HepG2 (cell line): ENCODE data around the gene TXNIP. TPM values are rescaled to one million over a fixed set of nuclear protein-coding genes. Genes with fewer than 3 reads are reported as not detected.

Experiments
- ATAC-seq: fragments of 200-7000 bp; cut with Tn5 transposase; 3 replicates; pipeline ENCODE4 v1.9.1; 2020; ENCODE audit warnings: mild to moderate bottlenecking, moderate library complexity
- BruUV-seq: library from RNA; stranded (reverse); fragments of 400-500 nt; replicated peaks from 2 replicates; lab custom pipeline; 2021; lab: Mats Ljungman, UMichigan
- CTCF ChIA-PET: fragments of 300-600 bp; formaldehyde crosslinking; extraction: SDS; loops from one replicate; lab custom pipeline; 2021; ENCODE audit warnings: low total read pairs, inconsistent platforms, low intra/inter-chr PET ratio; lab: Yijun Ruan, JAX
- POLR2A ChIA-PET: fragments of 350-600 bp; sonication (Branson Sonifier 250); formaldehyde crosslinking; loops from one replicate; lab custom pipeline; 2020; ENCODE audit warnings: antibody characterized with exemption, inconsistent platforms; lab: Yijun Ruan, JAX
- DNase-seq: peaks from one replicate; pipeline ENCODE4 v3.0.0-alpha.2; 2015; ENCODE audit warnings: low spot score
- FAIRE-seq: peaks from 3 replicates; lab custom pipeline; 2011; peaks lifted over from hg19 to GRCh38; lab: Jason Lieb, UNC
- H2AFZ ChIP-seq: one replicate; pipeline ENCODE4 v1.6.1; 2011; ENCODE audit warnings: low read length, inconsistent platforms
- H3K27ac ChIP-seq: fragments of 300-600 bp; 3 replicates; pipeline ENCODE4 v1.8.0; 2011; ENCODE audit warnings: mixed run types, mild to moderate bottlenecking, mixed read lengths, low read length, inconsistent platforms; ENCODE audit not compliant: insufficient read depth; ENCODE audit errors: extremely low read length
- H3K27me3 ChIP-seq, 2 experiments: fragments of 200-600 bp in 1 of 2; 2 replicates in 1 of 2; 3 replicates in 1 of 2; pipeline versions ENCODE4 v1.6.0 to v1.8.0; 2011; ENCODE audit warnings: low read length in 2 of 2, mild to moderate bottlenecking in 2 of 2, moderate library complexity in 2 of 2, inconsistent platforms in 1 of 2; ENCODE audit not compliant: insufficient read depth in 2 of 2, control insufficient read depth in 1 of 2
- H3K36me3 ChIP-seq, 2 experiments: fragments of 200-600 bp in 1 of 2; replicated peaks in 1 of 2; 2 replicates in 1 of 2; 3 replicates in 1 of 2; pipeline versions ENCODE4 v1.5.1 to v1.8.0; 2011; ENCODE audit warnings: low read length in 2 of 2, inconsistent platforms in 1 of 2; ENCODE audit not compliant: insufficient read depth in 2 of 2, control insufficient read depth in 1 of 2
- H3K4me1 ChIP-seq: 2 replicates; pipeline ENCODE4 v1.5.1; 2012; ENCODE audit warnings: low read length, inconsistent platforms; ENCODE audit not compliant: insufficient read depth
- H3K4me2 ChIP-seq: 2 replicates; pipeline ENCODE4 v1.6.0; 2011; ENCODE audit warnings: low read depth, low read length, inconsistent platforms
- H3K4me3 ChIP-seq, 3 experiments: fragments of 200-600 bp in 1 of 3; sonication (generic), shearing (Covaris generic) in 1 of 3; replicated peaks in 1 of 3; 2 replicates each; pipeline ENCODE4 v1.5.1; 2011 to 2016; ENCODE audit warnings: low read length in 3 of 3, inconsistent platforms in 2 of 3, low read depth in 2 of 3, mild to moderate bottlenecking in 2 of 3, control low read depth in 1 of 3, mixed read lengths in 1 of 3; ENCODE audit not compliant: insufficient read depth in 1 of 3
- H3K79me2 ChIP-seq: one replicate; pipeline ENCODE4 v1.6.1; 2011; ENCODE audit warnings: low read length, inconsistent platforms; ENCODE audit not compliant: insufficient read depth
- H3K9ac ChIP-seq: 2 replicates; pipeline ENCODE4 v1.6.0; 2011; ENCODE audit warnings: mild to moderate bottlenecking, low read depth, low read length, inconsistent platforms; ENCODE audit not compliant: insufficient read depth
- H3K9me3 ChIP-seq: 2 replicates; pipeline ENCODE4 v1.5.1; 2012; ENCODE audit warnings: mild to moderate bottlenecking, low read length
- H4K20me1 ChIP-seq: 2 replicates; pipeline ENCODE4 v1.6.0; 2011; ENCODE audit warnings: inconsistent platforms, mild to moderate bottlenecking, low read length, moderate library complexity; ENCODE audit not compliant: insufficient read depth
- CENPX ChIP-seq: sonication (generic); formaldehyde crosslinking; IDR thresholded peaks from 2 replicates; pipeline ENCODE4 v1.9.0; 2021; ENCODE audit warnings: mild to moderate bottlenecking, missing genetic modification reagents, moderate library complexity
- ETV6 ChIP-seq: sonication (generic); formaldehyde crosslinking; conservative IDR thresholded peaks from 2 replicates; pipeline ENCODE4 v1.4.0; 2020; ENCODE audit warnings: missing genetic modification reagents
- XBP1 ChIP-seq: sonication (generic); formaldehyde crosslinking; IDR thresholded peaks from 2 replicates; pipeline ENCODE4 v1.5.0; 2020; ENCODE audit warnings: missing genetic modification reagents
- ZFY ChIP-seq: sonication (generic); formaldehyde crosslinking; IDR thresholded peaks from 2 replicates; pipeline ENCODE4 v1.4.0; 2020; ENCODE audit warnings: missing genetic modification reagents
- ZNF24 ChIP-seq: fragments of 450-650 bp; IDR thresholded peaks from 2 replicates; pipeline ENCODE4 v1.6.1; 2017; ENCODE audit warnings: antibody characterized with exemption, mild to moderate bottlenecking
- ZNF567 ChIP-seq: sonication (generic); formaldehyde crosslinking; IDR thresholded peaks from 2 replicates; pipeline ENCODE4 v1.8.1; 2023; ENCODE audit warnings: mild to moderate bottlenecking, missing genetic modification reagents, borderline replicate concordance
- ZNF720 ChIP-seq: sonication (generic); formaldehyde crosslinking; IDR thresholded peaks from 2 replicates; pipeline ENCODE4 v1.4.0; 2020; ENCODE audit warnings: missing genetic modification reagents
- ZNF780A ChIP-seq: sonication (generic); formaldehyde crosslinking; IDR thresholded peaks from 2 replicates; pipeline ENCODE4 v1.8.0; 2022; ENCODE audit warnings: mild to moderate bottlenecking, missing genetic modification reagents, moderate library complexity
- WGBS: methylation state at CpG from one replicate; pipeline ENCODE4 v1.1.6; 2017; ENCODE audit warnings: low lambda C conversion rate; 5-methylcytosine and 5-hydroxymethylcytosine counted together
- in situ Hi-C: cut with HindIII; loops from 2 replicates; pipeline ENCODE4 v1.10.0; 2017; ENCODE audit warnings: low pct_unique_long_range_greater_than_20kb; ENCODE audit not compliant: extremely low pct_ligation_motif_present
- intact Hi-C: fragments of 100-400 bp; cut with micrococcal nuclease; formaldehyde crosslinking; loops from one replicate; pipeline ENCODE4 v1.10.0; 2022; ENCODE audit not compliant: unreplicated experiment
- polyA plus RNA-seq, 8 experiments: library from polyadenylated mRNA; depleted of rRNA in 3 of 8; stranded (reverse) in 7 of 8; unstranded in 1 of 8; fragments of >200 nt; fragmentation: Illumina TruSeq in 4 of 8; extraction: Trizol in 4 of 8; gene quantifications; 2 replicates each; pipeline versions ENCODE4 v1.2.1 to v1.2.3, GENCODE V29; 2011 to 2016; ENCODE audit warnings: low read depth in 4 of 8, missing spikeins in 1 of 8, mixed read lengths in 1 of 8; ENCODE audit not compliant: insufficient read depth in 1 of 8
- total RNA-seq, 5 experiments: library from RNA; depleted of rRNA; stranded (reverse); fragments of >200 nt; fragmentation: Illumina TruSeq; extraction: Trizol; gene quantifications; 2 replicates each; pipeline ENCODE4 v1.2.3, GENCODE V29; 2016; ENCODE audit warnings: low read depth in 1 of 5
- TF ChIP-seq, protein P1 (sequence below): sonication (generic); formaldehyde crosslinking; IDR thresholded peaks from 2 replicates; pipeline ENCODE4 v1.5.0; 2020; ENCODE audit warnings: missing genetic modification reagents
- TF ChIP-seq, protein P2 (sequence below): sonication (generic); formaldehyde crosslinking; IDR thresholded peaks from 2 replicates; pipeline ENCODE4 v1.4.0; 2020; ENCODE audit warnings: low read depth, mild to moderate bottlenecking, missing genetic modification reagents
- TF ChIP-seq, protein P3 (sequence below): IDR thresholded peaks from 2 replicates; pipeline ENCODE4 v1.6.1; 2016
- TF ChIP-seq, protein P4 (sequence below): sonication (generic); formaldehyde crosslinking; IDR thresholded peaks from 2 replicates; pipeline ENCODE4 v1.5.0; 2020; ENCODE audit warnings: mild to moderate bottlenecking, missing genetic modification reagents, borderline replicate concordance
- TF ChIP-seq, protein P5 (sequence below): sonication (generic); formaldehyde crosslinking; IDR thresholded peaks from 2 replicates; pipeline ENCODE4 v1.5.1; 2020; ENCODE audit warnings: missing genetic modification reagents, mild to moderate bottlenecking, borderline replicate concordance

Gene TXNIP
- total and polyA plus RNA-seq, 2 of the 13 experiments (the other 11 are each of a cell fraction or from before 2014, with no cell fraction given), result 24.4 to 237 TPM

DNA sequence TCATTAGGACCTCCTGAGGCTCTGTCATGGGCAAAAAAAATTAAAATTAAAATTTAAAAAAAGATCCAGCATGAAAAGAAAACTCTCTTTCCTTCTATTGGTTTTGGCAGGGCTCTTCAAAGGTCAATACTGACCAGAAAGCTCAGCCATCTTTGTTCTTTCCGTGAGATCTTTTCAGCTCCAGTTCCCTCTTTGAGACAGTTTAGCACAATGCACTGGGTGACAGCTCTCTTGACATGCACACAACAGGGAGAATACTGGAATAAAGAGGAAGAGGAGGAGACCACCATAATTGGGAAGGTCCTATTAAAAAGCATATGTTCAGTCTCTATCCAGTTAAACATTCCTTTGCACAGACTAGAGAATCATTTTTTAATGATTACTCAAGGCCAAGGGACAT is 44.9 kb downstream of the TXNIP start:
- H3K9ac ChIP-seq, result no peak overlapping the region
- no peak overlapping the region for H3K4me2 ChIP-seq
- no peaks in the 10 kb centered on the region for H3K27me3 ChIP-seq
- 89% methylated on average over 1 of the region's 1 CpG for WGBS
- DNase-seq, result no peak
- in situ Hi-C loops, result no loop called here
- H3K4me3 ChIP-seq, result no peak overlapping the region
- no peaks in the 10 kb centered on the region for H3K9me3 ChIP-seq
- no peaks in the 10 kb centered on the region for H4K20me1 ChIP-seq
- H3K27ac ChIP-seq, result no peak overlapping the region
- intact Hi-C loops, result no loop called here
- H2AFZ ChIP-seq, result no peak overlapping the region
- peaks cover 1 to 3% of the 10 kb centered on the region in 2 experiments; a peak in 2 of 5 replicates for H3K36me3 ChIP-seq
- FAIRE-seq, result no peak
- ATAC-seq, result no peak
- H3K4me1 ChIP-seq, result peaks cover 32% of the 10 kb centered on the region
- CTCF ChIA-PET, result no interaction called here
- POLR2A ChIA-PET, result no interaction called here
- no TSS peak for BruUV-seq
- peaks cover 14% of the 10 kb centered on the region for H3K79me2 ChIP-seq
- TF ChIP-seq ZNF720 (CRISPR knock-in tag) (no peak), ZNF780A (no peak), CENPX (CRISPR knock-in tag) (no peak), ZFY (CRISPR knock-in tag) (no peak), ETV6 (CRISPR knock-in tag) (no peak), ZNF567 (CRISPR knock-in tag) (no peak), ZNF24 (no peak), XBP1 (CRISPR knock-in tag) (no peak)
- TF ChIP-seq, protein P1, sequence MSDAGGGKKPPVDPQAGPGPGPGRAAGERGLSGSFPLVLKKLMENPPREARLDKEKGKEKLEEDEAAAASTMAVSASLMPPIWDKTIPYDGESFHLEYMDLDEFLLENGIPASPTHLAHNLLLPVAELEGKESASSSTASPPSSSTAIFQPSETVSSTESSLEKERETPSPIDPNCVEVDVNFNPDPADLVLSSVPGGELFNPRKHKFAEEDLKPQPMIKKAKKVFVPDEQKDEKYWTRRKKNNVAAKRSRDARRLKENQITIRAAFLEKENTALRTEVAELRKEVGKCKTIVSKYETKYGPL (CRISPR knock-in tag), result no peak
- TF ChIP-seq, protein P2, sequence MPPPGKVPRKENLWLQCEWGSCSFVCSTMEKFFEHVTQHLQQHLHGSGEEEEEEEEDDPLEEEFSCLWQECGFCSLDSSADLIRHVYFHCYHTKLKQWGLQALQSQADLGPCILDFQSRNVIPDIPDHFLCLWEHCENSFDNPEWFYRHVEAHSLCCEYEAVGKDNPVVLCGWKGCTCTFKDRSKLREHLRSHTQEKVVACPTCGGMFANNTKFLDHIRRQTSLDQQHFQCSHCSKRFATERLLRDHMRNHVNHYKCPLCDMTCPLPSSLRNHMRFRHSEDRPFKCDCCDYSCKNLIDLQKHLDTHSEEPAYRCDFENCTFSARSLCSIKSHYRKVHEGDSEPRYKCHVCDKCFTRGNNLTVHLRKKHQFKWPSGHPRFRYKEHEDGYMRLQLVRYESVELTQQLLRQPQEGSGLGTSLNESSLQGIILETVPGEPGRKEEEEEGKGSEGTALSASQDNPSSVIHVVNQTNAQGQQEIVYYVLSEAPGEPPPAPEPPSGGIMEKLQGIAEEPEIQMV, result no peak
- TF ChIP-seq, protein P3, sequence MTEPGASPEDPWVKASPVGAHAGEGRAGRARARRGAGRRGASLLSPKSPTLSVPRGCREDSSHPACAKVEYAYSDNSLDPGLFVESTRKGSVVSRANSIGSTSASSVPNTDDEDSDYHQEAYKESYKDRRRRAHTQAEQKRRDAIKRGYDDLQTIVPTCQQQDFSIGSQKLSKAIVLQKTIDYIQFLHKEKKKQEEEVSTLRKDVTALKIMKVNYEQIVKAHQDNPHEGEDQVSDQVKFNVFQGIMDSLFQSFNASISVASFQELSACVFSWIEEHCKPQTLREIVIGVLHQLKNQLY (CRISPR knock-in tag), result no peak
- TF ChIP-seq, protein P4, sequence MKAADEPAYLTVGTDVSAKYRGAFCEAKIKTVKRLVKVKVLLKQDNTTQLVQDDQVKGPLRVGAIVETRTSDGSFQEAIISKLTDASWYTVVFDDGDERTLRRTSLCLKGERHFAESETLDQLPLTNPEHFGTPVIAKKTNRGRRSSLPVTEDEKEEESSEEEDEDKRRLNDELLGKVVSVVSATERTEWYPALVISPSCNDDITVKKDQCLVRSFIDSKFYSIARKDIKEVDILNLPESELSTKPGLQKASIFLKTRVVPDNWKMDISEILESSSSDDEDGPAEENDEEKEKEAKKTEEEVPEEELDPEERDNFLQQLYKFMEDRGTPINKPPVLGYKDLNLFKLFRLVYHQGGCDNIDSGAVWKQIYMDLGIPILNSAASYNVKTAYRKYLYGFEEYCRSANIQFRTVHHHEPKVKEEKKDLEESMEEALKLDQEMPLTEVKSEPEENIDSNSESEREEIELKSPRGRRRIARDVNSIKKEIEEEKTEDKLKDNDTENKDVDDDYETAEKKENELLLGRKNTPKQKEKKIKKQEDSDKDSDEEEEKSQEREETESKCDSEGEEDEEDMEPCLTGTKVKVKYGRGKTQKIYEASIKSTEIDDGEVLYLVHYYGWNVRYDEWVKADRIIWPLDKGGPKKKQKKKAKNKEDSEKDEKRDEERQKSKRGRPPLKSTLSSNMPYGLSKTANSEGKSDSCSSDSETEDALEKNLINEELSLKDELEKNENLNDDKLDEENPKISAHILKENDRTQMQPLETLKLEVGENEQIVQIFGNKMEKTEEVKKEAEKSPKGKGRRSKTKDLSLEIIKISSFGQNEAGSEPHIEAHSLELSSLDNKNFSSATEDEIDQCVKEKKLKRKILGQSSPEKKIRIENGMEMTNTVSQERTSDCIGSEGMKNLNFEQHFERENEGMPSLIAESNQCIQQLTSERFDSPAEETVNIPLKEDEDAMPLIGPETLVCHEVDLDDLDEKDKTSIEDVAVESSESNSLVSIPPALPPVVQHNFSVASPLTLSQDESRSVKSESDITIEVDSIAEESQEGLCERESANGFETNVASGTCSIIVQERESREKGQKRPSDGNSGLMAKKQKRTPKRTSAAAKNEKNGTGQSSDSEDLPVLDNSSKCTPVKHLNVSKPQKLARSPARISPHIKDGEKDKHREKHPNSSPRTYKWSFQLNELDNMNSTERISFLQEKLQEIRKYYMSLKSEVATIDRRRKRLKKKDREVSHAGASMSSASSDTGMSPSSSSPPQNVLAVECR (CRISPR knock-in tag), result no peak
- TF ChIP-seq, protein P5, sequence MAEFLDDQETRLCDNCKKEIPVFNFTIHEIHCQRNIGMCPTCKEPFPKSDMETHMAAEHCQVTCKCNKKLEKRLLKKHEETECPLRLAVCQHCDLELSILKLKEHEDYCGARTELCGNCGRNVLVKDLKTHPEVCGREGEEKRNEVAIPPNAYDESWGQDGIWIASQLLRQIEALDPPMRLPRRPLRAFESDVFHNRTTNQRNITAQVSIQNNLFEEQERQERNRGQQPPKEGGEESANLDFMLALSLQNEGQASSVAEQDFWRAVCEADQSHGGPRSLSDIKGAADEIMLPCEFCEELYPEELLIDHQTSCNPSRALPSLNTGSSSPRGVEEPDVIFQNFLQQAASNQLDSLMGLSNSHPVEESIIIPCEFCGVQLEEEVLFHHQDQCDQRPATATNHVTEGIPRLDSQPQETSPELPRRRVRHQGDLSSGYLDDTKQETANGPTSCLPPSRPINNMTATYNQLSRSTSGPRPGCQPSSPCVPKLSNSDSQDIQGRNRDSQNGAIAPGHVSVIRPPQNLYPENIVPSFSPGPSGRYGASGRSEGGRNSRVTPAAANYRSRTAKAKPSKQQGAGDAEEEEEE (CRISPR knock-in tag), result no peak
